ENCODE measurements around the gene CFAP251. TPM values are rescaled to one million over a fixed set of nuclear protein-coding genes. Genes with fewer than 3 reads are reported as not detected.

The CFAP251 gene
- total and polyA plus RNA-seq, 2 donors (not counting 3 experiments of a cell fraction or from before 2014, with no cell fraction given): 3.3 to 4.0 TPM

DNA sequence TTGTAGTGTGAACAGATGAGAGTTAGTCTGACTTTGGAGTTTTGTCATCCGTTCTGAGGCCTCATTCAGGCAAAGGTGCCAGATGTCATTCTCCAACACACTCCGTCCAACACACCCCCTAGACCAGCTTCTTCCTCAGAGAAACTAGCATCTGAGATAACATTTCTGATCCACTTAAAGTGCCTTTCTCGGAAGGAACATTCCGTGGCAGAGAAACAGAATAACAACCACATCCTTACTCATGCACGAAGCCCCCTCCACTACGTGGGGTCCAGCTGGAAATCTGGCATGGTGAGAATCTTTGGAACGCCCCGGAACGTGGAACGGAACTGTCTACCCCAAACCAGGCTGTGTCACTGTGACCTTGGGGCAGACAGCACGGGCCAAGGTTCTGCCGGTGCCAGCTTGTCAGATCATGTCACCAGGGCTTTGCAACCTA lies 86.3 kb downstream of the CFAP251 start:
- POLR2A ChIA-PET: no interaction called here
- Histone ChIP-seq H3K9me3 (replicated peaks; ENCODE audit: control insufficient read depth, insufficient read depth, low read length) (no peaks in the 10 kb centered on the region), H3K4me3 (replicated peaks in 1 of 3; ENCODE audit: insufficient read depth in 1 of 3, low read depth in 1 of 3, low read length in 3 of 3) (no peak overlapping the region), H3K9ac (replicated peaks; ENCODE audit: extremely low read depth, insufficient read depth, low read length) (no peak overlapping the region), H3K4me1 (ENCODE audit: control insufficient read depth, extremely low read depth, insufficient read depth, low read length) (no peaks in the 10 kb centered on the region), H3K27ac (ENCODE audit: insufficient read depth, low read depth, low read length) (no peak overlapping the region), H3K79me2 (ENCODE audit: control insufficient read depth, insufficient read depth, low read length) (no peaks in the 10 kb centered on the region), H3K36me3 (ENCODE audit: control insufficient read depth in 2 of 2, extremely low read depth in 1 of 2, insufficient read depth in 2 of 2, low read length in 2 of 2) (no peaks in the 10 kb centered on the region), H4K20me1 (replicated peaks; ENCODE audit: control insufficient read depth, extremely low read depth, insufficient read depth, low read length) (no peaks in the 10 kb centered on the region), H3K4me2 (ENCODE audit: insufficient read depth, low read length) (no peak overlapping the region), H3K27me3 (ENCODE audit: control insufficient read depth in 2 of 2, insufficient read depth in 2 of 2, low read length in 2 of 2) (no peaks in the 10 kb centered on the region), H3K9me1 (replicated peaks; ENCODE audit: control insufficient read depth, extremely low read depth, insufficient read depth, low read length) (no peaks in the 10 kb centered on the region), H2AFZ (ENCODE audit: low read depth, low read length) (no peak overlapping the region)
- dilution Hi-C loops (cut with MboI; ENCODE audit: extremely low pct_ligation_motif_present, low sequenced_read_pairs): no loop called here
- intact Hi-C loops (cut with micrococcal nuclease): no loop called here
- no TSS peak for BruUV-seq (replicated peaks)
- FAIRE-seq: no peak
- TF ChIP-seq MYC (IDR thresholded peaks at IDR 0.05; ENCODE audit: low read depth, low read length) (no peak), POLR2AphosphoS5 (IDR thresholded peaks at IDR 0.05; ENCODE audit: insufficient read depth, low read depth, low read length) (no peak), EZH2 (IDR thresholded peaks at IDR 0.05; ENCODE audit: borderline replicate concordance, low read depth, low read length, severe bottlenecking) (no peak), MAX (IDR thresholded peaks at IDR 0.05; ENCODE audit: insufficient read depth, insufficient read length) (no peak), FOS (IDR thresholded peaks at IDR 0.05; ENCODE audit: borderline replicate concordance, insufficient read depth, low read length) (no peak), GATA2 (IDR thresholded peaks at IDR 0.05; ENCODE audit: insufficient read depth, insufficient read length, low read depth, low read length) (no peak), JUN (IDR thresholded peaks at IDR 0.05; ENCODE audit: borderline replicate concordance, insufficient read depth, insufficient read length, low read depth) (no peak), POLR2A (IDR thresholded peaks at IDR 0.05; ENCODE audit: low read depth, low read length) (no peak)
- TF ChIP-seq, protein P1, sequence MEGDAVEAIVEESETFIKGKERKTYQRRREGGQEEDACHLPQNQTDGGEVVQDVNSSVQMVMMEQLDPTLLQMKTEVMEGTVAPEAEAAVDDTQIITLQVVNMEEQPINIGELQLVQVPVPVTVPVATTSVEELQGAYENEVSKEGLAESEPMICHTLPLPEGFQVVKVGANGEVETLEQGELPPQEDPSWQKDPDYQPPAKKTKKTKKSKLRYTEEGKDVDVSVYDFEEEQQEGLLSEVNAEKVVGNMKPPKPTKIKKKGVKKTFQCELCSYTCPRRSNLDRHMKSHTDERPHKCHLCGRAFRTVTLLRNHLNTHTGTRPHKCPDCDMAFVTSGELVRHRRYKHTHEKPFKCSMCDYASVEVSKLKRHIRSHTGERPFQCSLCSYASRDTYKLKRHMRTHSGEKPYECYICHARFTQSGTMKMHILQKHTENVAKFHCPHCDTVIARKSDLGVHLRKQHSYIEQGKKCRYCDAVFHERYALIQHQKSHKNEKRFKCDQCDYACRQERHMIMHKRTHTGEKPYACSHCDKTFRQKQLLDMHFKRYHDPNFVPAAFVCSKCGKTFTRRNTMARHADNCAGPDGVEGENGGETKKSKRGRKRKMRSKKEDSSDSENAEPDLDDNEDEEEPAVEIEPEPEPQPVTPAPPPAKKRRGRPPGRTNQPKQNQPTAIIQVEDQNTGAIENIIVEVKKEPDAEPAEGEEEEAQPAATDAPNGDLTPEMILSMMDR (IDR thresholded peaks at IDR 0.05; ENCODE audit: extremely low read depth in 1 of 2, insufficient read depth in 1 of 2, low read depth in 1 of 2, low read length in 2 of 2): no peak
- CTCF ChIA-PET: interaction anchor here (2.5 kb wide), 1 partner anchor 8 kb away, joined by 5 read pairs; no protein-coding TSS in a partner anchor
- DNase-seq (ENCODE audit: low read depth, low spot score): no peak
